Tongue (tissue), 2 donors: ENCODE data around the gene DNAH7. TPM values are rescaled to one million over a fixed set of nuclear protein-coding genes. Genes with fewer than 3 reads are reported as not detected.
"Not testable (repeated sequence)": the region's sequence is repeated elsewhere in the genome, so short reads cannot be mapped to it uniquely, and the experiment has no call there.

Source experiments
- DNase-seq: peaks from one replicate; pipeline ENCODE4 v3.0.0-alpha.2; 2015
- total RNA-seq: library from RNA; depleted of rRNA; stranded (reverse); fragments of >200 nt; gene quantifications from one replicate; pipeline ENCODE4 v1.2.3, GENCODE V29; 2014

DNAH7 gene
- total RNA-seq, 1 donor from 2014 or later = 0.31 TPM

- DNase-seq = no peak
Measured at GRCh38 chr2:195967336-195967735, 101.3 kb downstream of the DNAH7 start.

GRCh38 chr2:195961873-195962272 lies 106.8 kb downstream of the DNAH7 start:
- no peak for DNase-seq

- DNase-seq = no peak
Measured at GRCh38 chr2:195959341-195959740, 109.3 kb downstream of the DNAH7 start.

- no peak for DNase-seq
Measured at GRCh38 chr2:195956725-195957124, 111.9 kb downstream of the DNAH7 start.

GRCh38 chr2:195945056-195945455 lies 123.6 kb downstream of the DNAH7 start:
- no peak for DNase-seq

- DNase-seq = no peak
Measured at GRCh38 chr2:195937176-195937575, 131.5 kb downstream of the DNAH7 start.

- no peak for DNase-seq
Measured at GRCh38 chr2:195934484-195934883, 134.2 kb downstream of the DNAH7 start.

GRCh38 chr2:195929531-195929930 lies 139.1 kb downstream of the DNAH7 start:
- no peak for DNase-seq

GRCh38 chr2:195925120-195925519 lies 143.5 kb downstream of the DNAH7 start:
- DNase-seq = no peak

GRCh38 chr2:195923889-195924288 lies 144.7 kb downstream of the DNAH7 start:
- no peak for DNase-seq

GRCh38 chr2:195917021-195917600 lies 151.5 kb downstream of the DNAH7 start:
- DNase-seq = not testable (repeated sequence)

GRCh38 chr2:195912079-195912478 lies 156.6 kb downstream of the DNAH7 start:
- no peak for DNase-seq

GRCh38 chr2:195910570-195910969 lies 158.1 kb downstream of the DNAH7 start:
- DNase-seq = no peak

- no peak for DNase-seq
Measured at GRCh38 chr2:195909926-195910325, 158.7 kb downstream of the DNAH7 start.

GRCh38 chr2:195907474-195907873 lies 161.2 kb downstream of the DNAH7 start:
- no peak for DNase-seq

GRCh38 chr2:195903956-195904355 lies 164.7 kb downstream of the DNAH7 start:
- peak; percentile 43 for DNase-seq

- DNase-seq = no peak
Measured at GRCh38 chr2:195902857-195903256, 165.8 kb downstream of the DNAH7 start.

GRCh38 chr2:195899226-195899625 lies 169.4 kb downstream of the DNAH7 start:
- DNase-seq = no peak

- peak; percentile 97 for DNase-seq
Measured at GRCh38 chr2:195898505-195899191, 170.0 kb downstream of the DNAH7 start.

GRCh38 chr2:195891081-195891480 lies 177.6 kb downstream of the DNAH7 start:
- no peak for DNase-seq

GRCh38 chr2:195879153-195879552 lies 189.5 kb downstream of the DNAH7 start:
- DNase-seq = no peak

GRCh38 chr2:195871326-195871725 lies 197.3 kb downstream of the DNAH7 start:
- DNase-seq = no peak

- no peak for DNase-seq
Measured at GRCh38 chr2:195864316-195864715, 204.3 kb downstream of the DNAH7 start.

GRCh38 chr2:195863564-195863963 lies 205.1 kb downstream of the DNAH7 start:
- no peak for DNase-seq
